ENCODE results near the gene RFC3. TPM values are rescaled to one million over a fixed set of nuclear protein-coding genes. Genes with fewer than 3 reads are reported as not detected.
A peak's percentile ranks its signal among the peaks of the same experiment; 100 is the strongest.

The RFC3 gene
- total and polyA plus RNA-seq, 2 of the 13 experiments (the other 11 are each of a cell fraction or from before 2014, with no cell fraction given): 16.0 to 55.7 TPM

GRCh38 chr13:33873251-33873908 lies 55.4 kb downstream of the RFC3 start (continued):
- TF ChIP-seq ZBTB2 (CRISPR knock-in tag; IDR thresholded peaks at IDR 0.05; ENCODE audit: low read depth): no peak
- TF ChIP-seq EP300 (IDR thresholded peaks at IDR 0.05; ENCODE audit: low read depth in 2 of 2, low read length in 2 of 2): peak in 1 of 2 experiments; percentile 93; a peak in 2 of 4 replicates
- peak; percentile 58; the same call in 1 of the 2 replicates for TF ChIP-seq EP300 (CRISPR knock-in tag; IDR thresholded peaks at IDR 0.05; ENCODE audit: borderline replicate concordance)
- TF ChIP-seq BCL6 (CRISPR knock-in tag; IDR thresholded peaks at IDR 0.05): peak; percentile 32; the same call in 1 of the 2 replicates
- TF ChIP-seq ZNF577 (CRISPR knock-in tag; IDR thresholded peaks at IDR 0.05; ENCODE audit: borderline replicate concordance, low read depth): no peak
- TF ChIP-seq ZNF629 (CRISPR knock-in tag; conservative IDR thresholded peaks at IDR 0.05): peak; percentile 85
- no peak for TF ChIP-seq ZNF639 (CRISPR knock-in tag; conservative IDR thresholded peaks at IDR 0.05)
- TF ChIP-seq CEBPG (CRISPR knock-in tag; IDR thresholded peaks at IDR 0.05): peak; percentile 42
- TF ChIP-seq HCFC1 (IDR thresholded peaks at IDR 0.05; ENCODE audit: low read depth, low read length): no peak
- TF ChIP-seq MXD3 (CRISPR knock-in tag; IDR thresholded peaks at IDR 0.05): no peak
- TF ChIP-seq ZNF251 (CRISPR knock-in tag; IDR thresholded peaks at IDR 0.05): no peak
- peak; percentile 41; the same call in 1 of the 2 replicates for TF ChIP-seq IRF2 (CRISPR knock-in tag; IDR thresholded peaks at IDR 0.05)
- TF ChIP-seq FOXA3 (CRISPR knock-in tag; IDR thresholded peaks at IDR 0.05): peak; percentile 83
- TF ChIP-seq ZNF205 (CRISPR knock-in tag; IDR thresholded peaks at IDR 0.05): no peak
- no peak; the same call in 1 of the 2 replicates for TF ChIP-seq KDM1A (CRISPR knock-in tag; IDR thresholded peaks at IDR 0.05)
- TF ChIP-seq ZNF207 (IDR thresholded peaks at IDR 0.05; ENCODE audit: borderline replicate concordance): no peak
- no peak for TF ChIP-seq GTF3A (CRISPR knock-in tag; conservative IDR thresholded peaks at IDR 0.05)
- no peak for TF ChIP-seq ZNF770 (CRISPR knock-in tag; IDR thresholded peaks at IDR 0.05)
- TF ChIP-seq PBX3 (CRISPR knock-in tag; IDR thresholded peaks at IDR 0.05; ENCODE audit: borderline replicate concordance): no peak
- peak; percentile 80 for TF ChIP-seq NCOA2 (CRISPR knock-in tag; IDR thresholded peaks at IDR 0.05)
- TF ChIP-seq ZNF354B (CRISPR knock-in tag; IDR thresholded peaks at IDR 0.05): no peak
- peak; percentile 82 for TF ChIP-seq HDAC2 (CRISPR knock-in tag; IDR thresholded peaks at IDR 0.05)
- peak; percentile 58; the same call in 1 of the 2 replicates for TF ChIP-seq NR2F2 (IDR thresholded peaks at IDR 0.05; ENCODE audit: borderline replicate concordance, low read depth)
- no peak for TF ChIP-seq AGO2 (optimal IDR thresholded peaks at IDR 0.05; ENCODE audit: low read depth, low read length)
- no peak for TF ChIP-seq ZNF136 (CRISPR knock-in tag; IDR thresholded peaks at IDR 0.05; ENCODE audit: low read depth)
